K562 (cell line): ENCODE measurements around the gene FAM3C. TPM values are rescaled to one million over a fixed set of nuclear protein-coding genes. Genes with fewer than 3 reads are reported as not detected.

Experiments
- ATAC-seq: fragments of 200-7000 bp; cut with Tn5 transposase; 3 replicates; pipeline ENCODE4 v1.9.1; 2020; ENCODE audit warnings: moderate library complexity
- BruUV-seq: library from RNA; stranded (reverse); fragments of 400-500 nt; replicated peaks from 2 replicates; lab custom pipeline; 2021; lab: Mats Ljungman, UMichigan
- CTCF ChIA-PET: fragments of 300-600 bp; formaldehyde crosslinking; extraction: SDS; loops from one replicate; lab custom pipeline; 2021; ENCODE audit warnings: low intra/inter-chr PET ratio; lab: Yijun Ruan, JAX
- POLR2A ChIA-PET: fragments of 300-600, 350-650 bp; sonication (Branson Sonifier 250); formaldehyde crosslinking; extraction: SDS; loops from one replicate; lab custom pipeline; 2021; ENCODE audit warnings: antibody characterized with exemption, inconsistent platforms; lab: Yijun Ruan, JAX
- DNase-seq, 4 experiments: peaks; one replicate each; pipeline versions ENCODE4 v3.0.0 to v3.0.0-alpha.2; 2011 to 2018; ENCODE audit warnings: low spot score in 3 of 4, mixed read lengths in 3 of 4; ENCODE audit errors: extremely low read depth in 1 of 4
- FAIRE-seq: peaks from 2 replicates; lab custom pipeline; 2011; peaks lifted over from hg19 to GRCh38; lab: Jason Lieb, UNC
- H2AFZ ChIP-seq: 2 replicates; pipeline ENCODE4 v1.6.0; 2011; ENCODE audit warnings: low read depth, low read length, control low read depth, inconsistent platforms
- H3K27ac ChIP-seq: fragments of 200-600 bp; 3 replicates; pipeline ENCODE4 v1.8.0; 2011; ENCODE audit warnings: low read depth, mild to moderate bottlenecking, control low read depth, inconsistent platforms, low read length, moderate library complexity, mixed read lengths; ENCODE audit errors: extremely low read depth
- H3K27me3 ChIP-seq, 2 experiments: fragments of 300-600 bp in 1 of 2; 2 replicates in 1 of 2; 3 replicates in 1 of 2; pipeline versions ENCODE4 v1.6.0 to v1.8.0; 2011; ENCODE audit warnings: inconsistent platforms in 2 of 2, low read length in 2 of 2, mild to moderate bottlenecking in 1 of 2, mixed read lengths in 1 of 2, moderate library complexity in 1 of 2; ENCODE audit not compliant: control insufficient read depth in 2 of 2, insufficient read depth in 2 of 2
- H3K36me3 ChIP-seq: fragments of 300-600 bp; 3 replicates; pipeline ENCODE4 v1.8.0; 2011; ENCODE audit warnings: mild to moderate bottlenecking, low read length, inconsistent platforms; ENCODE audit not compliant: control insufficient read depth, insufficient read depth
- H3K4me1 ChIP-seq, 2 experiments: fragments of 200-600 bp in 1 of 2; replicated peaks in 1 of 2; 2 replicates in 1 of 2; 3 replicates in 1 of 2; pipeline versions ENCODE4 v1.5.1 to v1.8.0; 2011; ENCODE audit warnings: inconsistent platforms in 2 of 2, low read length in 2 of 2, mild to moderate bottlenecking in 1 of 2, mixed read lengths in 1 of 2, moderate library complexity in 1 of 2; ENCODE audit not compliant: control insufficient read depth in 2 of 2, insufficient read depth in 2 of 2
- H3K4me2 ChIP-seq: 2 replicates; pipeline ENCODE4 v1.6.1; 2011; ENCODE audit warnings: low read length, control low read depth, inconsistent platforms, mixed read lengths; ENCODE audit not compliant: insufficient read depth
- H3K4me3 ChIP-seq: fragments of 200-600 bp; sonication (generic), shearing (Covaris generic); 2 replicates; pipeline ENCODE4 v1.5.1; 2016; ENCODE audit warnings: control low read depth, inconsistent platforms
- H3K79me2 ChIP-seq: fragments of 200-600 bp; 3 replicates; pipeline ENCODE4 v1.8.0; 2011; ENCODE audit warnings: low read length, inconsistent platforms; ENCODE audit not compliant: control insufficient read depth, insufficient read depth
- H3K9ac ChIP-seq, 2 experiments: 2 replicates each; pipeline versions ENCODE4 v1.6.0 to v1.6.1; 2011; ENCODE audit warnings: low read depth in 2 of 2, low read length in 2 of 2, control low read depth in 1 of 2, inconsistent platforms in 1 of 2, mild to moderate bottlenecking in 1 of 2, mixed read lengths in 1 of 2; ENCODE audit not compliant: insufficient read depth in 1 of 2
- H3K9me1 ChIP-seq: one replicate; pipeline ENCODE4 v1.6.0; 2011; ENCODE audit warnings: inconsistent platforms, mild to moderate bottlenecking, low read length, moderate library complexity; ENCODE audit not compliant: control insufficient read depth, insufficient read depth
- H3K9me3 ChIP-seq: replicated peaks from 2 replicates; pipeline ENCODE4 v1.5.1; 2011; ENCODE audit warnings: low read depth, low read length, inconsistent platforms; ENCODE audit not compliant: control insufficient read depth, insufficient read depth
- H4K20me1 ChIP-seq: replicated peaks from 2 replicates; pipeline ENCODE4 v1.6.1; 2011; ENCODE audit warnings: low read length, inconsistent platforms, mixed read lengths; ENCODE audit not compliant: control insufficient read depth, insufficient read depth
- EP400 ChIP-seq: fragments of 450-650 bp; IDR thresholded peaks from 2 replicates; pipeline ENCODE4 v1.6.1; 2017; ENCODE audit warnings: antibody characterized with exemption, mild to moderate bottlenecking, moderate library complexity
- ESRRA ChIP-seq: fragments of 450-650 bp; IDR thresholded peaks from 2 replicates; pipeline ENCODE4 v1.6.1; 2014; ENCODE audit warnings: low read depth, mild to moderate bottlenecking, moderate library complexity, borderline replicate concordance
- NR2F6 ChIP-seq: fragments of 450-650 bp; formaldehyde crosslinking; IDR thresholded peaks from 2 replicates; pipeline ENCODE4 v1.4.0; 2020; ENCODE audit warnings: mild to moderate bottlenecking
- SAP30 ChIP-seq: fragments of 200-600 bp; sonication (generic); IDR thresholded peaks from 2 replicates; pipeline ENCODE4 v1.6.1; 2012; ENCODE audit warnings: borderline replicate concordance, low read depth, mild to moderate bottlenecking, moderate library complexity, low read length, control low read depth, inconsistent platforms; ENCODE audit not compliant: insufficient read depth, poor library complexity, severe bottlenecking
- SREBF1 ChIP-seq: fragments of 150-350 bp; IDR thresholded peaks from 2 replicates; pipeline ENCODE4 v1.6.1; 2014; ENCODE audit warnings: antibody characterized with exemption, low read depth, low read length, borderline replicate concordance
- U2AF1 ChIP-seq: fragments of 200-400 bp; formaldehyde crosslinking; optimal IDR thresholded peaks from 2 replicates; pipeline ENCODE3; 2017; ENCODE audit warnings: mild to moderate bottlenecking, low read depth, low read length, moderate library complexity
- WHSC1 ChIP-seq: IDR thresholded peaks from one replicate; pipeline ENCODE4 v1.6.1; 2012; ENCODE audit warnings: low read length, control low read depth, inconsistent platforms
- XRCC4 ChIP-seq: IDR thresholded peaks from one replicate; pipeline ENCODE4 v1.6.1; 2011; ENCODE audit not compliant: insufficient read depth, insufficient read length; ENCODE audit errors: extremely low read depth
- ZEB2 ChIP-seq: fragments of 450-650 bp; IDR thresholded peaks from 2 replicates; pipeline ENCODE4 v1.6.1; 2016
- ZKSCAN3 ChIP-seq: fragments of 250-450 bp; sonication (Bioruptor Pico); IDR thresholded peaks from 2 replicates; pipeline ENCODE4 v1.4.0; 2020
- ZNF780A ChIP-seq: fragments of 250-450 bp; sonication (Bioruptor Pico); IDR thresholded peaks from 2 replicates; pipeline ENCODE4 v1.5.0; 2021; ENCODE audit warnings: mild to moderate bottlenecking
- WGBS: fragments of 100-300 bp; shearing (Covaris generic); methylation state at CpG from one replicate; pipeline ENCODE4 v1.1.6; 2016; ENCODE audit warnings: low coverage, mixed read lengths; ENCODE audit not compliant: insufficient coverage; ENCODE audit errors: missing lambda C conversion rate; 5-methylcytosine and 5-hydroxymethylcytosine counted together
- in situ Hi-C: fragments of 300-500 bp; cut with MboI; formaldehyde crosslinking; loops from 4 replicates; pipeline ENCODE4 v1.15.0; 2018; ENCODE audit warnings: inconsistent platforms, mixed read lengths
- intact Hi-C: fragments of 100-400 bp; cut with micrococcal nuclease; formaldehyde crosslinking; loops from 2 replicates; pipeline ENCODE4 v1.14.2; 2022
- polyA plus RNA-seq, 8 experiments: library from polyadenylated mRNA; depleted of rRNA in 4 of 8; stranded (reverse) in 5 of 8; unstranded in 3 of 8; fragments of >200 nt; fragmentation: Nextera tagmentation in 2 of 8; fragmentation: Illumina TruSeq in 1 of 8; extraction: Ambion mirVana in 2 of 8; extraction: Trizol in 1 of 8; gene quantifications; 2 replicates each; pipeline versions ENCODE4 v1.2.1 to v1.2.3, GENCODE V29; 2011 to 2014; ENCODE audit warnings: inconsistent platforms in 1 of 8, missing spikeins in 1 of 8
- total RNA-seq, 7 experiments: library from RNA; depleted of rRNA in 6 of 7; stranded (reverse); fragments of >200 nt in 6 of 7; fragmentation: Illumina TruSeq in 2 of 7; extraction: Trizol in 2 of 7; gene quantifications; 2 replicates each; pipeline versions ENCODE4 v1.2.1 to v1.2.3, GENCODE V29; 2011 to 2021; ENCODE audit warnings: low replicate concordance in 1 of 7
- TF ChIP-seq, protein P1 (sequence below): sonication (generic); formaldehyde crosslinking; IDR thresholded peaks from 2 replicates; pipeline ENCODE4 v1.8.0; 2022; ENCODE audit warnings: missing genetic modification reagents, mild to moderate bottlenecking, moderate library complexity, borderline replicate concordance
- TF ChIP-seq, protein P2 (sequence below): sonication (generic); formaldehyde crosslinking; IDR thresholded peaks from 2 replicates; pipeline ENCODE4 v1.8.0; 2023; ENCODE audit warnings: mild to moderate bottlenecking, missing genetic modification reagents
- TF ChIP-seq, protein P3 (sequence below), 3 experiments: fragments of 200-800 bp in 1 of 3; sonication (Bioruptor generic) in 1 of 3; sonication (generic) in 1 of 3; formaldehyde crosslinking in 1 of 3; IDR thresholded peaks; 2 replicates each; pipeline versions ENCODE4 v1.6.1 to v1.8.0; 2016 to 2022; ENCODE audit warnings: mild to moderate bottlenecking in 2 of 3, missing compliant biosample characterization in 2 of 3, missing genetic modification characterization in 2 of 3, missing genetic modification reagents in 1 of 3
- TF ChIP-seq, protein P4 (sequence below): sonication (generic); formaldehyde crosslinking; IDR thresholded peaks from 2 replicates; pipeline ENCODE4 v1.8.1; 2023; ENCODE audit warnings: mild to moderate bottlenecking, missing genetic modification reagents

The FAM3C gene
- total and polyA plus RNA-seq, 9 of the 15 experiments (the other 6 are each of a cell fraction or from before 2014, with no cell fraction given), result 10.6 to 42.6 (median 30.0) TPM

DNA sequence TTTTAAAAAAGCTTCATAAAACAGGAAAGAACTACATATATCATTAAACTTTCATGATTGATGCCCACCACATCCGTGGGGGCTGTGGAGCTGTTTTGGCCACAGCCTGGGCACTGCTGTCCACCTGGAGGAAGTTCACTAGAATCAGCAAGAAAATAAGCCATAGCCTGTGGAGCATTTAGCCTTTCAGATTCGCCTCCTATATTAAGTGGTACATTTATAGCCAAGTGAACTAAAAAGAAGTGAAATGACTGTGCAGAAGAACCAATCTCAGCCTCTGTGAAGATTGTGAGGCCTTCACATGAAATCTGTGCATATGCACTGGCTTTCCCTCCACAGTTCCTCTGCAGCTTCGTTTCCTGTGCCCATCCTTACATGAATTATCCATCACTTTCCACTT lies 43.8 kb downstream of the FAM3C start:
- no peak overlapping the region for H2AFZ ChIP-seq
- H3K9ac ChIP-seq, result no peak overlapping the region
- no peak overlapping the region for H3K4me3 ChIP-seq
- no TSS peak for BruUV-seq
- ChIA-PET POLR2A (interaction anchor here (0.5 to 1.3 kb wide), 6 partner anchors 9 to 398 kb away, joined by 3 to 4 read pairs (median 3); no protein-coding TSS in a partner anchor), CTCF (no interaction called here)
- no peak for DNase-seq
- H3K36me3 ChIP-seq, result peaks cover 49% of the 10 kb centered on the region; the same call in 2 of the 3 replicates
- no peaks in the 10 kb centered on the region for H3K9me1 ChIP-seq
- H3K79me2 ChIP-seq, result no peaks in the 10 kb centered on the region
- H3K4me1 ChIP-seq, result no peaks in the 10 kb centered on the region
- H3K9me3 ChIP-seq, result no peaks in the 10 kb centered on the region
- in situ Hi-C loops, result loop anchor here (25.0 kb wide), 1 partner anchor 635 kb away; no protein-coding TSS in a partner anchor
- no peaks in the 10 kb centered on the region for H3K27me3 ChIP-seq
- no peak overlapping the region for H3K4me2 ChIP-seq
- WGBS, result 46% methylated on average over 3 of the region's 3 CpGs
- FAIRE-seq, result no peak
- ATAC-seq, result no peak
- H4K20me1 ChIP-seq, result no peaks in the 10 kb centered on the region
- H3K27ac ChIP-seq, result no peak overlapping the region
- intact Hi-C loops, result no loop called here
- no peak for TF ChIP-seq ZKSCAN3 (CRISPR knock-in tag)
- TF ChIP-seq EP400, result no peak
- no peak for TF ChIP-seq XRCC4
- TF ChIP-seq, protein P1, sequence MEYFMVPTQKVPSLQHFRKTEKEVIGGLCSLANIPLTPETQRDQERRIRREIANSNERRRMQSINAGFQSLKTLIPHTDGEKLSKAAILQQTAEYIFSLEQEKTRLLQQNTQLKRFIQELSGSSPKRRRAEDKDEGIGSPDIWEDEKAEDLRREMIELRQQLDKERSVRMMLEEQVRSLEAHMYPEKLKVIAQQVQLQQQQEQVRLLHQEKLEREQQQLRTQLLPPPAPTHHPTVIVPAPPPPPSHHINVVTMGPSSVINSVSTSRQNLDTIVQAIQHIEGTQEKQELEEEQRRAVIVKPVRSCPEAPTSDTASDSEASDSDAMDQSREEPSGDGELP, result no peak
- TF ChIP-seq U2AF1, result no peak
- TF ChIP-seq, protein P2, sequence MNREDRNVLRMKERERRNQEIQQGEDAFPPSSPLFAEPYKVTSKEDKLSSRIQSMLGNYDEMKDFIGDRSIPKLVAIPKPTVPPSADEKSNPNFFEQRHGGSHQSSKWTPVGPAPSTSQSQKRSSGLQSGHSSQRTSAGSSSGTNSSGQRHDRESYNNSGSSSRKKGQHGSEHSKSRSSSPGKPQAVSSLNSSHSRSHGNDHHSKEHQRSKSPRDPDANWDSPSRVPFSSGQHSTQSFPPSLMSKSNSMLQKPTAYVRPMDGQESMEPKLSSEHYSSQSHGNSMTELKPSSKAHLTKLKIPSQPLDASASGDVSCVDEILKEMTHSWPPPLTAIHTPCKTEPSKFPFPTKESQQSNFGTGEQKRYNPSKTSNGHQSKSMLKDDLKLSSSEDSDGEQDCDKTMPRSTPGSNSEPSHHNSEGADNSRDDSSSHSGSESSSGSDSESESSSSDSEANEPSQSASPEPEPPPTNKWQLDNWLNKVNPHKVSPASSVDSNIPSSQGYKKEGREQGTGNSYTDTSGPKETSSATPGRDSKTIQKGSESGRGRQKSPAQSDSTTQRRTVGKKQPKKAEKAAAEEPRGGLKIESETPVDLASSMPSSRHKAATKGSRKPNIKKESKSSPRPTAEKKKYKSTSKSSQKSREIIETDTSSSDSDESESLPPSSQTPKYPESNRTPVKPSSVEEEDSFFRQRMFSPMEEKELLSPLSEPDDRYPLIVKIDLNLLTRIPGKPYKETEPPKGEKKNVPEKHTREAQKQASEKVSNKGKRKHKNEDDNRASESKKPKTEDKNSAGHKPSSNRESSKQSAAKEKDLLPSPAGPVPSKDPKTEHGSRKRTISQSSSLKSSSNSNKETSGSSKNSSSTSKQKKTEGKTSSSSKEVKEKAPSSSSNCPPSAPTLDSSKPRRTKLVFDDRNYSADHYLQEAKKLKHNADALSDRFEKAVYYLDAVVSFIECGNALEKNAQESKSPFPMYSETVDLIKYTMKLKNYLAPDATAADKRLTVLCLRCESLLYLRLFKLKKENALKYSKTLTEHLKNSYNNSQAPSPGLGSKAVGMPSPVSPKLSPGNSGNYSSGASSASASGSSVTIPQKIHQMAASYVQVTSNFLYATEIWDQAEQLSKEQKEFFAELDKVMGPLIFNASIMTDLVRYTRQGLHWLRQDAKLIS, result no peak
- no peak for TF ChIP-seq ESRRA
- TF ChIP-seq SAP30, result no peak
- TF ChIP-seq SREBF1, result no peak
- TF ChIP-seq, protein P3, sequence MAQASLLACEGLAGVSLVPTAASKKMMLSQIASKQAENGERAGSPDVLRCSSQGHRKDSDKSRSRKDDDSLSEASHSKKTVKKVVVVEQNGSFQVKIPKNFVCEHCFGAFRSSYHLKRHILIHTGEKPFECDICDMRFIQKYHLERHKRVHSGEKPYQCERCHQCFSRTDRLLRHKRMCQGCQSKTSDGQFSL (CRISPR knock-in tag; IDR thresholded peaks at IDR 0.05), result no peak
- TF ChIP-seq, protein P3 (tag; IDR thresholded peaks at IDR 0.05), result no peak
- no peak for TF ChIP-seq ZNF780A
- no peak for TF ChIP-seq ZEB2
- TF ChIP-seq, protein P4, sequence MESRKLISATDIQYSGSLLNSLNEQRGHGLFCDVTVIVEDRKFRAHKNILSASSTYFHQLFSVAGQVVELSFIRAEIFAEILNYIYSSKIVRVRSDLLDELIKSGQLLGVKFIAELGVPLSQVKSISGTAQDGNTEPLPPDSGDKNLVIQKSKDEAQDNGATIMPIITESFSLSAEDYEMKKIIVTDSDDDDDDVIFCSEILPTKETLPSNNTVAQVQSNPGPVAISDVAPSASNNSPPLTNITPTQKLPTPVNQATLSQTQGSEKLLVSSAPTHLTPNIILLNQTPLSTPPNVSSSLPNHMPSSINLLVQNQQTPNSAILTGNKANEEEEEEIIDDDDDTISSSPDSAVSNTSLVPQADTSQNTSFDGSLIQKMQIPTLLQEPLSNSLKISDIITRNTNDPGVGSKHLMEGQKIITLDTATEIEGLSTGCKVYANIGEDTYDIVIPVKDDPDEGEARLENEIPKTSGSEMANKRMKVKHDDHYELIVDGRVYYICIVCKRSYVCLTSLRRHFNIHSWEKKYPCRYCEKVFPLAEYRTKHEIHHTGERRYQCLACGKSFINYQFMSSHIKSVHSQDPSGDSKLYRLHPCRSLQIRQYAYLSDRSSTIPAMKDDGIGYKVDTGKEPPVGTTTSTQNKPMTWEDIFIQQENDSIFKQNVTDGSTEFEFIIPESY (CRISPR knock-in tag), result no peak
- TF ChIP-seq WHSC1, result no peak
- TF ChIP-seq NR2F6 (CRISPR knock-in tag), result no peak
